Right kidney (tissue), 1 donor: Measurements from ENCODE around the gene HDDC3.

ENCODE experiments used
- DNase-seq: peaks from one replicate; pipeline ENCODE4 v3.0.0-alpha.2; 2016

HDDC3 gene

GRCh38 chr15:90954712-90955623 is 22.6 kb upstream of the HDDC3 start, which contains the start of gene RCCD1:
Gene RCCD1 (plus strand): TSS chr15:90954884. CDS start chr15:90956735, 1,851 bp downstream.
- peak; percentile 94 for DNase-seq

DNA sequence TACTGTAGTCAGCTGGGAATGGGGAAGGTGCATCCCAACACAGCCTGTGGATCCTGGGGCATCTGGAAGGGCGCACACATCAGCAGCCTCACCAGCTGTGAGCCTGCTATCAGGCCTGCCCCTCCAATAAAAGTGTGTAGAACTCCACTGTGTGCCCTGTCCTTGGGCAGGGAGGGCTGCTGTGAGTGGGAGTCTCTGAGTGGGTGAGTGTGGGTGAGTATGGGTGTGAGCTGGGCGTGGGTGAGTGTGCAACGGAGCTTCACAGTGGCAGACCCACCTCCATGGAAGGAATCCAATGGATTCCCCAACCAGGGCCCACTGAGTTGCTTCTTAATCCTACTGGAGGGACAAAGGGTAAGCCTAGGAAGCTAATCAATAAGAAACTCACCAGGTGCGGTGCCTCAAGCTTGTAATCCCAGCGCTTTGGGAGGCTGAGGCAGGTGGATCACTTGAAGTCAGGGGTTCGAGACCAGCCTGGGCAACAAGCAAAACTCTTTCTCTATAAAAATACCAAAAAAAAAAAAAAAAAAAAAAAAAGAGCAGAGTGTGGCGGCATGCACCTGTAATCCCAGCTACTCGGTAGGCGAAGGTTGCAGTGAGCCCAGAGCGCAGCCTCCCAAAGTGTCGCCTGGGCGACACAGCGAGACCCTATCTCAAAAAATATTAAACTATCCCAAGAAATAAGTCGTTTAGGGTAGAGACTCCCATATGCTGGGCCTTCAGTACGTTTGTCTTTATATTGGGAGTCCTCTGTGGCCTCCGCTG is 21.8 kb upstream of the HDDC3 start:
- DNase-seq = no peak

GRCh38 chr15:90952901-90953677 is 20.7 kb upstream of the HDDC3 start:
- no peak for DNase-seq

GRCh38 chr15:90950676-90951075 is 18.3 kb upstream of the HDDC3 start:
- no peak for DNase-seq

DNA sequence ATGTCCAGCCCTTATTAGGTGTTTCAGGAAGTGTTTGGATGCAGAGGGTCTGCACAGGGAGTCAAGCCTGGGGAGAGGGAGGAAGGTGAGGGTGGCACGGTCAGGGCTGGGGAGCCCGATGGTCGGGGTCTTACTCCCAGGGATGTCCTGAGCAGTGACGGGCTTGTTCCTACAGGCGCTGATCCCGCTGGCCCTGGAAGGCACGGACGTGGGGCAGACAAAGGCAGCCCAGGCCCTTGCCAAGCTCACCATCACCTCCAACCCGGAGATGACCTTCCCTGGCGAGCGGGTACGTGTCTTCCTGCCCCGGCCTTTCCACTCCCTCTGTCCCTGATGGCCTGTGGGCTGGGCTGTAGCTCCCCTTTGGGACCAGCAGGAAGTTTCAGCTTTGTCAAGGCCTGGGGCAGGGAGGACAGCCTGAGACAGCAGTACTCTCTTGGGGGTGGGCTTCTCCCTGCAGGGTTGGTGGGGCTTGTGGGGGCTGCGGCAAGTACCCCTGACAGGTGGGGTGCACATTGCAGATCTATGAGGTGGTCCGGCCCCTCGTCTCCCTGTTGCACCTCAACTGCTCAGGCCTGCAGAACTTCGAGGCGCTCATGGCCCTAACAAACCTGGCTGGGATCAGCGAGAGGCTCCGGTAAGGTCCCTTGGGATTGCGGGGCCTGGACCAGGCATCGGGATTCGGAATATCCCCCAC is 17.8 kb upstream of the HDDC3 start:
- no peak for DNase-seq

- DNase-seq = no peak
These were observed 16.2 kb upstream of the HDDC3 start for GRCh38 chr15:90948506-90948905.

DNA sequence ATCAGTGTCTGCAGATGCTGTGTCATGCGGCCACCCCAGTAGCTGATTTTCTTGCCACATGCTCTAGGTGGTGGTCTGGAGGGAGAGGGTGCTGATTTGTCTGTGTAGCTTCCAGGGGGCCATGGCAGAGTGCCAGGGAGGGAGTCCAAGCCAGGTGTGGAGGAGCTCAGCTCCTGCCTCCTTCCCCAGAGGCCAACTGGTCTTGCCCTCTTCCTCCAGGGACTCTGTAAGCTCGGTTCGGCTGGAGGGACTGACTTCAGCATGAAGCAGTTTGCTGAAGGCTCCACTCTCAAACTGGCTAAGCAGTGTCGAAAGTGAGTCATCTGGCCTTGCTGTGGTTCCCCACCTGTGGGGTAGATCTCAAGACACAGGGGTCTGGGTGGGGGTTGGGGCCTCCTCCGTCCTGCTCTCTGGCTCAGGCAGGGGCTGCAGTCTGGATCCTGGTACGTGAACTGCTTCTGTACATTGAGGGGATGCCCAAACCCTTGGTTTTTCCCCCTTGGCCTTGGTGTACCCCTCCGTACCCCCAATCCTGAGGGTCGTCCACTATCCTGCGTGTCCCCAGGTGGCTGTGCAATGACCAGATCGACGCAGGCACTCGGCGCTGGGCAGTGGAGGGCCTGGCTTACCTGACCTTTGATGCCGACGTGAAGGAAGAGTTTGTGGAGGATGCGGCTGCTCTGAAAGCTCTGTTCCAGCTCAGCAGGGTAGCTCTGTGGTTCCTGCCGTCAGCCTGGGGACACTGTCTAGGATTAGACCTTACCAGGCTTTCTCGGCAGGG is 15.4 kb upstream of the HDDC3 start:
- DNase-seq = no peak

DNA sequence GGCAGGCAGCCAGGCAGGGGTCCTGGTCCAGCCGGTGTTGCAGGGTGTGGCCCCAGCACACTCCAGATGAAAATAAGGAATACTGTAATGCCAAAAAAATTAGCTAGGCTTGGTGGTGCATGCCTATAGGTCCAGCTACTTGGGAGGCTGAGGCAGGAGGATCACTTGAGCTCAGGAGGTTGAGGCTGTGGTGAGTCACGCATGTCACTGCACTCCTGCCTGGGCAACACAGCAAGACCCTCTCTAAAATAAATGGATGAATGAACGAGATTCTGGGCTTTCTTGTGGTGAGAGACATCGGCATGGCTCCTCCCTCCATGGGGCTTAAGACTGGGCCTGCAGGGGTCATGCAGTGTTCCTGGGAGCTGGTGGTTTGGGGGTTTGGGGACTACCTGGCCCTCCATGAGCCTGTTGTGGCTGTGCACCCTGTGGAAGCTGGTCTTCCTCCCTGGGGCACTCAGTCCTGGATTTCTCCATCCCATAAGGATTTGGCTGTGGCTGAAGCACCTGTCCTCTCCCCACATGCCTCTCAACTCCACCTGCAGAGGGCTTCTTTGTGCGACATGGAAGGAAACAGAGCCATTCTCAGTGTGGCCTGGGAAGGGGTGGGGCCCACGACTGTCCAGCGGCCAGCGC is 14.7 kb upstream of the HDDC3 start:
- no peak for DNase-seq

GRCh38 chr15:90946538-90946937 is 14.2 kb upstream of the HDDC3 start:
- DNase-seq = no peak

GRCh38 chr15:90945091-90945490 is 12.7 kb upstream of the HDDC3 start:
- DNase-seq = no peak

GRCh38 chr15:90942354-90943120 is 10.2 kb upstream of the HDDC3 start:
- DNase-seq = no peak

DNA sequence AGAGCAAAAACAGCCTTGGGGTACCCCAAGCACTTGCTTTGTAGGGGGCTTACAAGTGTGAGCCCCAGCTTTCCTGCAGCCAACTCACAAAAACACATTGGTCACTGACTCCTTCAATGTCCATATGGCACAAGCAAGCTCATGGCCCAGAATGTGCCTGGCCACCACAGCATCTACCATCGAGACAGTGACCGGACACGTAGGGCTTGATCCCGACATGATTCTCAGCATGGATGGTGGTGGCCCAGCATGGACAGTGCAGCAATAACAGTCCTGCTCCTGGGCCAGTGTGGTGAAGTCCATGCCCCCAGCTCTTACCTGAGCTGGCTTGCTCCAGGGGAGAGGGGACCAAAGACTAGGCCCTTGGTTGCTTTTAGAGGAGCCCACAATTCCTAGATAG is 8.7 kb upstream of the HDDC3 start:
- no peak for DNase-seq

DNA sequence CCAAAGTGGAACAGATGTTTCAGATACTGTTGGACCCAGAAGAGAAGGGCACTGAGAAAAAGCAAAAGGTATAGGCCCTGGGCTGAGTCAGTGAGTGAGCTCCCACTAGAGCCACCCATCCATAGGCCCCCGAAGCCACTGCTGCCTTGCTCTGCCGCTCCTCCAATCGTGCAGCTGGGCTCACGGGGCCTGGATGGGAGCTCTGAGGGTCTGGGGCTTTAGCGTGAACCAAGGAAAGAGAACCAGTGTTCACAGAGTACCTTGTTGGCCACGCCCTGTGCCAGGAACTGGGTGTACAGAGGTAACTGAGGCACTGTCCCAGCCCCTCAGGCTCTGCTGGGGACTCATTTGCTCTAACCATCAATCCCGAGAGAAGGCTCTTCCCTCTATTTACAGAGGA is 7.4 kb upstream of the HDDC3 start:
- no peak for DNase-seq

GRCh38 chr15:90938261-90938660 is 5.9 kb upstream of the HDDC3 start:
- no peak for DNase-seq

- no peak for DNase-seq
These were observed 4.5 kb upstream of the HDDC3 start for GRCh38 chr15:90936823-90937222.

DNA sequence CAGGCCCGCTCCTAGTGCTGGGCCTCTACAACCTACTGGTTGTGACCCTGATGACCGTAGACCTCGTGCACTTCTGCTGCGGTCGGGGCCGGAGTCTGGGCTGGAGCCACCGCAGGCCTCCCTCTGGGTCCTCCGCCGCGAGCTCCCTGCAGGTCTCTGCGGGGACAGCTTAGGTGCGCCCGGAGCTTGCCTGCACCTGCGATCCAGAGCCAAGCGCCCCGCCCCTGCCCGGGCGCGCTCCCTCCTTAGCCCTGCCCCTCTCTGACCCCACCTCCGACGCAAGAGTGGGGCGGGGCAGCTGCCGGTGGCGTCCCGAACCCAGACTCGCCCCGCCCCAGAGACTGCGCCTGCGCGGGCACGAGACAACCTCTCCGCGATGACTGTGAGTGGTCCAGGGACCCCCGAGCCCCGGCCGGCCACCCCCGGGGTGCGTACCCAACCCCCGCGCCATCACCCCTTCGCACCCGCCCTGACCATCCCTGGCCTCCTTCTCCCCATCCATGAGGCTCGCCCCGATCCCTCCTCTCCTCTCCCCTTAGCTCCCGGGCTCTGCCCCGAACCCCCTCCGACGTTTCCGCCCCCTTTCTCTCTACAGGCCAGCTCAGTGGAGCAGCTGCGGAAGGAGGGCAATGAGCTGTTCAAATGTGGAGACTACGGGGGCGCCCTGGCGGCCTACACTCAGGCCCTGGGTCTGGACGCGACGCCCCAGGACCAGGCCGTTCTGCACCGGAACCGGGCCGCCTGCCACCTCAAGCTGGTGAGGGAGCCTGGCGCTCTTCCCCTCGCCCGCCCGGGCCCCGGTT is 2.8 kb upstream of the HDDC3 start, which contains the start of gene UNC45A:
UNC45A (plus strand) TSS at position 337 of the 803 bp plus-strand sequence; CDS start at position 377, 40 bp downstream.
- DNase-seq = peak; percentile 88

DNA sequence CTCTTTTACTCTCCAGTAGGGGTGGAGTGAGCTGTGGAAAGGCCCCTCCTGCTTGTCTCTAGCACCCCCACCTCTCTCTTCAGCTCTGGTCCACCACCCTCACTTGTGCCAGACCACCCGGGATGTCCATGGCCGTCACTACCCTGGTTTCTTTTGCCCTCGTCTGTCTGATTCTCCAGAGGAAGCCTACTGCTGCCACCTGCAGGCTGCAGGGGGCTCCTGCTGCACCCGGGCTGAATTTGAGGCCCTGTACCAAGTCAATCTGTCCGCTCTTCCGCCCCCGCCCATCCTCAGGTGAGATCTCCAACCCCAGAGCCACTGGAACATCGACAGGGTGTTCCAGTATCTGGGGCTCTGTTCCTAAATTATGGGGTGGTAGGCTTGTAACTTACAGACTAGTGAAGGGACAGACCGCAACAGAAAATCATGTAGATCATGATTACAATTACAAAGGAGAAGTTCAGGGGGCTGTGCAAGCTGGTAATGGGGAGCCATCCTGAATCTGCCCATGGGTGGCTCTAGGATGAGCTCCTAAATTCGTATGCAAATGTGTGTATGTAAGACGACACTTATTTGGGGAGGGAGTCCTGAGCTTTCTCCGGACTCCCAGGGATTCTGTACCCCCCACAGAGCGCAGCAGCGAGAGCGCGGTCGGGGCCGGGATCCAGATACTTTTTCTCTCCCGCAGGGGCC is 2.1 kb upstream of the HDDC3 start:
- peak; percentile 76 for DNase-seq

GRCh38 chr15:90933301-90933700 is 952 bp upstream of the HDDC3 start:
- DNase-seq = no peak
